Lung (tissue), 12 donors: ENCODE results near the gene MYO9A. TPM values are rescaled to one million over a fixed set of nuclear protein-coding genes. Genes with fewer than 3 reads are reported as not detected.

ENCODE experiments used
- ATAC-seq: fragments of 200-7000 bp; cut with Tn5 transposase; one replicate; pipeline ENCODE4 v1.9.1; 2020; ENCODE audit warnings: moderate number of reproducible peaks; ENCODE audit not compliant: insufficient read depth, low FRiP score
- DNase-seq, 3 donors: peaks; one replicate each; pipeline ENCODE4 v3.0.0-alpha.2; 2013 to 2017
- H3K27ac ChIP-seq, 2 donors: one replicate each; pipeline ENCODE4 v1.5.1; 2013; ENCODE audit warnings: mild to moderate bottlenecking in 2 of 2, moderate library complexity in 2 of 2, control low read depth in 1 of 2, inconsistent platforms in 1 of 2, low read depth in 1 of 2, low read length in 1 of 2
- H3K27me3 ChIP-seq, 3 donors: one replicate each; pipeline ENCODE4 v1.5.1; 2013; ENCODE audit warnings: low read length in 2 of 3; ENCODE audit not compliant: control insufficient read depth in 3 of 3, insufficient read depth in 3 of 3
- H3K36me3 ChIP-seq, 4 donors: one replicate each; pipeline ENCODE4 v1.5.1; 2013; ENCODE audit warnings: low read length in 4 of 4, mild to moderate bottlenecking in 1 of 4, moderate library complexity in 1 of 4; ENCODE audit not compliant: control insufficient read depth in 4 of 4, insufficient read depth in 4 of 4
- H3K4me1 ChIP-seq, 5 donors: one replicate each; pipeline ENCODE4 v1.5.1; 2013; ENCODE audit warnings: low read length in 5 of 5, mild to moderate bottlenecking in 2 of 5, moderate library complexity in 1 of 5; ENCODE audit not compliant: control insufficient read depth in 5 of 5, insufficient read depth in 5 of 5
- H3K4me3 ChIP-seq: one replicate; pipeline ENCODE4 v1.5.1; 2013; ENCODE audit warnings: mild to moderate bottlenecking, control low read depth, moderate library complexity
- H3K9ac ChIP-seq, 2 donors: one replicate each; pipeline ENCODE4 v1.5.1; 2013; ENCODE audit warnings: low read length in 2 of 2, control low read depth in 1 of 2; ENCODE audit not compliant: insufficient read depth in 1 of 2
- H3K9me3 ChIP-seq, 4 donors: one replicate each; pipeline ENCODE4 v1.5.1; 2013; ENCODE audit warnings: low read length in 3 of 4, mild to moderate bottlenecking in 1 of 4, moderate library complexity in 1 of 4; ENCODE audit not compliant: control insufficient read depth in 4 of 4, insufficient read depth in 3 of 4
- WGBS, 2 donors: extraction: QIAGEN DNeasy Blood & Tissue Kit; methylation state at CpG; one replicate each; pipeline ENCODE4 v1.1.7; 2013; 5-methylcytosine and 5-hydroxymethylcytosine counted together
- polyA plus RNA-seq, 2 donors: library from polyadenylated mRNA; stranded (reverse); fragments of 200-250 nt; gene quantifications; one replicate each; pipeline ENCODE4 v1.2.1, GENCODE V29; 2013
- total RNA-seq, 2 donors: library from RNA; depleted of rRNA in 1 of 2; stranded (reverse); fragments of >200 nt in 1 of 2; gene quantifications; one replicate each; pipeline ENCODE4 v1.2.1, GENCODE V29; 2014 to 2021
- TF ChIP-seq, protein P1 (sequence below): IDR thresholded peaks from 2 replicates; pipeline ENCODE4 v1.5.1; 2012; ENCODE audit warnings: mild to moderate bottlenecking; ENCODE audit errors: control extremely low read depth, extremely low read depth
- donor health status: control.
- donor health status: control.
- donor health status: Bipolar disorder and iron deficiency.
- donor health status: healthy.
- donor health status: DM: yes; HTN: yes; CAD: no.

The MYO9A gene
- total and polyA plus RNA-seq, 4 donors: 4.5 to 173 (median 34.4) TPM

DNA sequence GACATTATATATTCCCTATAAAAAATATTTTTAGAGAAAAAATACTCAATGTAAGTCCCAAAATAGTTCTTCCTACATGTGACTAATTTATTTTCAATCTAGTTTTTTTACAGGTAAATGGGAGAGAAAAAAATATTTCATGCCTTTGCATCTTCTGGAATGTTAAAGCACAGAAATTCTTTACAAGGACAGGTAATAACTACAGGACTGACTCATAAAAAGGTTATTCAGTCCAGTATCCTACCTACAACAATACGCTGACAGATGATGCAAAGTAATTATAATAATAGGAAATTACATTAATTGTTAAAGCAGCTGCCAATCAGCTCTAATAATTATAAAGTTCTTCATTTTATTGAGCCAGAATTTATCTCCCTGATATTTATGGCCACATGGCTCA lies 147.5 kb downstream of the MYO9A start:
- H3K36me3 ChIP-seq: peaks cover 0 to 14% (median 4%) of the 10 kb centered on the region in 4 donors
- no peak for DNase-seq
- peaks cover 0 to 6% (median 0%) of the 10 kb centered on the region in 5 donors for H3K4me1 ChIP-seq
- H3K27ac ChIP-seq: no peak overlapping the region
- WGBS, 2 donors: 98 to 100% methylated on average over 1 of the region's 1 CpG
- H3K27me3 ChIP-seq: no peaks in the 10 kb centered on the region
- TF ChIP-seq, protein P1, sequence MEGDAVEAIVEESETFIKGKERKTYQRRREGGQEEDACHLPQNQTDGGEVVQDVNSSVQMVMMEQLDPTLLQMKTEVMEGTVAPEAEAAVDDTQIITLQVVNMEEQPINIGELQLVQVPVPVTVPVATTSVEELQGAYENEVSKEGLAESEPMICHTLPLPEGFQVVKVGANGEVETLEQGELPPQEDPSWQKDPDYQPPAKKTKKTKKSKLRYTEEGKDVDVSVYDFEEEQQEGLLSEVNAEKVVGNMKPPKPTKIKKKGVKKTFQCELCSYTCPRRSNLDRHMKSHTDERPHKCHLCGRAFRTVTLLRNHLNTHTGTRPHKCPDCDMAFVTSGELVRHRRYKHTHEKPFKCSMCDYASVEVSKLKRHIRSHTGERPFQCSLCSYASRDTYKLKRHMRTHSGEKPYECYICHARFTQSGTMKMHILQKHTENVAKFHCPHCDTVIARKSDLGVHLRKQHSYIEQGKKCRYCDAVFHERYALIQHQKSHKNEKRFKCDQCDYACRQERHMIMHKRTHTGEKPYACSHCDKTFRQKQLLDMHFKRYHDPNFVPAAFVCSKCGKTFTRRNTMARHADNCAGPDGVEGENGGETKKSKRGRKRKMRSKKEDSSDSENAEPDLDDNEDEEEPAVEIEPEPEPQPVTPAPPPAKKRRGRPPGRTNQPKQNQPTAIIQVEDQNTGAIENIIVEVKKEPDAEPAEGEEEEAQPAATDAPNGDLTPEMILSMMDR: no peak
- H3K9me3 ChIP-seq: no peaks in the 10 kb centered on the region
- no peak overlapping the region for H3K9ac ChIP-seq
- no peak for ATAC-seq
- H3K4me3 ChIP-seq: no peak overlapping the region

DNA sequence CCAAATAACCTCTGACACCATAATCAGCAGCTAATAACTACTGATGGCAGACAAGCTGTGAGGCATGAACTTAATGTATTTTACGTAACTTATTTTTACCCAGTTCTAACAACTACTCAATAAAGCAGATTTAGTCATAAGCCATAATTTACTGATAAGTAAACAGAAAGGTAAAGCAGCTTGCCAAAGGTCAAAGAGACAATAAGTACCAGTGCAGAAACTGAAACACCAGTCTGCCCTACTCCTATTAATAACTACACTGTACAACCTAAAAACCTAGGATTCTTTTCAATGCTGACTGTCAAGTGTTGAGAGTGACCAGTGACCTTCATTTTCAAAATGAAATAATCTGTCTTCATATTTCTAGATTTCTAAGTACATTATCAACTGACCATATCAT lies 155.4 kb downstream of the MYO9A start:
- Histone ChIP-seq H3K36me3 (peaks cover 0 to 5% (median 4%) of the 10 kb centered on the region in 4 donors), H3K9ac (no peak overlapping the region), H3K27me3 (no peaks in the 10 kb centered on the region), H3K4me1 (peaks cover 0 to 7% (median 5%) of the 10 kb centered on the region in 5 donors), H3K4me3 (no peak overlapping the region), H3K9me3 (no peaks in the 10 kb centered on the region), H3K27ac (no peak overlapping the region)
- WGBS, 2 donors: 95 to 100% methylated on average over 1 of the region's 1 CpG
- ATAC-seq (no peak), DNase-seq (no peak)
- TF ChIP-seq, protein P1: no peak

DNA sequence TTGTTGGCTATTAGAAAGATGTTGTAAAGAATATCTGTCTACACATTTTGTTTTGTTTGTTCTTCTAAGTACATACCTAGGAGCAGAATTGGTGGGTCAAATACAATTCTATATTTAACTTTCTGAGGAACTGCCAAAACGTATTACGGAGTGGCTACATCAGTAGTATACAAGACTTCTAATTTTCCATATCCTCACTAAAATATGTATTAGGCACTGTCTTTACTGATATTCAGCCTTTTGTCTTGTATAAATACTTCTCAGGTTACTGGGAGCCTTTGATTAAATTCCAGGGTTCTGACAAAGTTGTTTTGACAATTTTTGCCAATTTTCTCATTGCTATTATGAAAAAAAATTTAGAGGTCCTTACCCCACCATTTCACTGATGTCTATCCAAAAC lies 160.9 kb downstream of the MYO9A start:
- WGBS, 2 donors: 87 to 89% methylated on average over 2 of the region's 2 CpGs
- Histone ChIP-seq H3K9me3 (no peaks in the 10 kb centered on the region), H3K4me3 (no peak overlapping the region), H3K9ac (no peak overlapping the region), H3K4me1 (peaks cover 0 to 4% (median 0%) of the 10 kb centered on the region in 5 donors), H3K27me3 (no peaks in the 10 kb centered on the region), H3K36me3 (peaks cover 0 to 7% (median 3%) of the 10 kb centered on the region in 4 donors), H3K27ac (no peak overlapping the region)
- TF ChIP-seq, protein P1: no peak
- DNase-seq (no peak), ATAC-seq (no peak)

DNA sequence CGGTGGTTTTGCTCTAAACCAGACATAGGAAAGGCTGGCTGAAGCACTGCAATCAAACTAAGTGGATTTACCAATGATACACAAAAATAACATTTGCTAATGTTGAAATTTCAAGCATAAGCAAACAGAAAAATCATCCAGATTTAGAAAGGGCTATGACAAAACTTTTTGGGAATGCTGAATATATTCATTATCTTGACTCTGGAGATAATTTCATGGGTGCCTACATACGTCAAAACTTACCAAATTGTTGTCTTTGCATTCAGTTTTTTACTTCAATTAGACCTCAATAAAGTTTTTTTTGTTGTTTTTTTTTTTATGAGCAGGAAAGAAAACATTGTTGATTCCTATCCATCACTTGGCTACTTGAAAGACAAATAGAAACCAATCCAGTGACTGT lies 166.8 kb downstream of the MYO9A start:
- ATAC-seq: no peak
- TF ChIP-seq, protein P1: no peak
- H3K9ac ChIP-seq: no peak overlapping the region

More for the DNA sequence above, 166.8 kb downstream of the MYO9A start:
- no peaks in the 10 kb centered on the region for H3K27me3 ChIP-seq
- 66 to 92% methylated on average over 2 of the region's 2 CpGs for WGBS, 2 donors
- H3K36me3 ChIP-seq: peaks cover 1 to 7% (median 3%) of the 10 kb centered on the region in 4 donors
- H3K4me1 ChIP-seq: no peaks in the 10 kb centered on the region
- H3K9me3 ChIP-seq: no peaks in the 10 kb centered on the region
- DNase-seq: no peak
- no peak overlapping the region for H3K4me3 ChIP-seq
- H3K27ac ChIP-seq: no peak overlapping the region
